Stimulated activated CD4-positive, alpha-beta T cell treated with anti-CD3 and anti-CD28 coated beads, TNF-alpha, amount 100 ng/mL, for 24 hours (primary cell): ENCODE measurements around the gene SLC39A11.
"Not testable (repeated sequence)": the region's sequence is repeated elsewhere in the genome, so short reads cannot be mapped to it uniquely, and the experiment has no call there.

Experiments used
- DNase-seq, 3 experiments: peaks; one replicate each; pipeline ENCODE4 v3.0.0-alpha.2; 2020; ENCODE audit warnings: low read depth in 3 of 3

Gene SLC39A11, protein sequence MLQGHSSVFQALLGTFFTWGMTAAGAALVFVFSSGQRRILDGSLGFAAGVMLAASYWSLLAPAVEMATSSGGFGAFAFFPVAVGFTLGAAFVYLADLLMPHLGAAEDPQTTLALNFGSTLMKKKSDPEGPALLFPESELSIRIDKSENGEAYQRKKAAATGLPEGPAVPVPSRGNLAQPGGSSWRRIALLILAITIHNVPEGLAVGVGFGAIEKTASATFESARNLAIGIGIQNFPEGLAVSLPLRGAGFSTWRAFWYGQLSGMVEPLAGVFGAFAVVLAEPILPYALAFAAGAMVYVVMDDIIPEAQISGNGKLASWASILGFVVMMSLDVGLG

DNA sequence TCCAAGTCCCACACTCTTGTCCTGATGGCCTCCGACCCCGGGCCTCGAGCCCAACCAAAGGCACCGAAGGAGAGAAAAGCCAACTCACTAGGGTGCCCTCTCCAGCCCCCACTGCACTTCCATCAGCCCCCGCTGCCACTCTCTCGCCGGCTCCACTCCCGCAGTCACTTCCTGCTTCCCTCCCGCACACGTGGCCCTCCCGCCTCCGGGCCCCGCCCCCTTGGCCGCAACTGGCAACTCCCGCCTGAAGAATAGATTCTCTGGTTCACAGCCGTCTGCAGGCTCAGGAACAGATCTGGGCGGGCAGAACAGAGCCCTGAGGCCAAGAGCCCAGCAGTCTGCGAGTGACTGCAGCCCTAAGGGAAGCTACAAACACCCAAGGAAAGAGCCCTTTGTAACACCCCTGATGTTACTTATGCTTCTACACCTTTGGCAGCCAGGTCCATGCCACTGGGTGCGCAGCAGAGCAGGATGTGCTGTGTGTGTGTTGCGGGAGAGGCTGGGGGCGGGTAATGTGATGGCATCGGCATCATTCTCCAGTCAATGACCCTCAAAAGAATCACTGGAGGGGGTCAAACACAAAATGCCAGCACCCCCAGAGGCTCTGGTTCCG lies at the start of gene SLC39A11:
Gene SLC39A11, minus strand, starts transcription at position 166 of the 613 bp plus-strand sequence. CDS start 3,924 bp downstream, outside the sequence.
- DNase-seq: peak; percentile 80 to 91 (median 82)

GRCh38 chr17:73141411-73141810 lies 48.9 kb upstream of the SLC39A11 start:
- no peak for DNase-seq

DNA sequence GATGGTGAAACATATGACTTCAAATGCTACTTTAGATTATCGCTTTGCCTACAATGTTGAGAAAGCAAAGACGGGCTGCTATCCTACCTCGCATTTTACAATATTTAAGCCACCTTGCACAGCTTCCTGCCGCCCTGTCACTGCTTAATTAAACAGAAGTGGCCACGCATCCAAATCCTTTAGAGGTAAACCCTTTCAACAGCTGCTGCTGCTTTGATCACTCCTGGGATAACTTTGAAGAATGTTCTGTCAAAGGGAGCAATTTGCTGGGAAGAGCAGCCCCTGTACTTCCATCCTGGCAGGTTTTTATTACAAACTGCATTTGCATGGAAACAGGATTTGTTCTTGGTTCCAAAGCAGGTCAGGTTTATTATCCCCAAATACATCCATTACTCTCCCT lies 48.1 kb upstream of the SLC39A11 start:
- DNase-seq: no peak

- DNase-seq: no peak
Measured at GRCh38 chr17:73139296-73139695, 46.8 kb upstream of the SLC39A11 start.

DNA sequence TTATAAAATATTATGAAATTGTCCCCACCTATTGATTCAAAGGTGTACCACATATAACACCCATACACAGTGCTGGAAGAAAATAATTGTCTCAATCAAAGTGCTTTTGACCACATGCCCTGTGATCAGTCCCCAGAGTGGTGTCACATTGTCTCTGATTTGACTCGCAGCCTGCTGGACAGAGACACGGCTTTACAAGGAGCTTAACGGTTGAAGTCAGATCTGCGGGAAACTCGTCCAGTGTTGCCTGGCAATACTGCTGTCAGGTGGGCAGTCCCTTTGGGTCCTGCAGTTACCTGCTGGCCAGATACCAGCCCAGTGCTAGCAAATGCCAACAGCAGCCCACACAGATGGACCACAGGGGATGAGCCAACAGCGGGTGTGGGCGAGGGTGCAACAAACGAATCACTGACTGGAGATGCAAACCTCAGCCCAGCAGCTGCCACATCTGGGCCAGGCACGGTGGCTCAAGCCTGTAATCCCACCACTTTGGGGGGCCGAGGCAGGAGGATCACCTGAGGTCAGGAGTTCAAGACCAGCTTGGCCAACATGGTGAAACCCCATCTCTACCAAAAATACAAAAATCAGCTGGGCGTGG lies 46.2 kb upstream of the SLC39A11 start:
- DNase-seq: no peak

DNA sequence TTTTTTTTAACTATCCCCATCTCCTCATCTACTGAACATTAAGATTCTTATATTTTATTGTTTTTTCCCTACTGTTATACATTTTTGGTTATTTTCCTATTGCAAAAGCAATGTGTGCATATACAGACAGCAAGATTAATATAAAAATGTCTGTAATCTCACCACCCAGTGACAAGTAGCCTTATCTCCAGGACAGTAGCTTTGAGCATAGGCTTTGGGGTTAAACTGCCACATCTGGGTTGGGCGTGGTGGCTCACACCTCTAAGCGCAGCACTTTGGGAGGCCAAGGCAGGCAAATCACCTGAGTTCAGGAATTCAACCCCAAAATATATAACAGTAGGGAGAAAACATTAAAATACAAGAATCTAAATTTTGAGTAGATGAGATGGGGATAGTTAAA lies 44.9 kb upstream of the SLC39A11 start:
- no peak for DNase-seq

- no peak for DNase-seq
Measured at GRCh38 chr17:73135766-73136165, 43.3 kb upstream of the SLC39A11 start.

DNA sequence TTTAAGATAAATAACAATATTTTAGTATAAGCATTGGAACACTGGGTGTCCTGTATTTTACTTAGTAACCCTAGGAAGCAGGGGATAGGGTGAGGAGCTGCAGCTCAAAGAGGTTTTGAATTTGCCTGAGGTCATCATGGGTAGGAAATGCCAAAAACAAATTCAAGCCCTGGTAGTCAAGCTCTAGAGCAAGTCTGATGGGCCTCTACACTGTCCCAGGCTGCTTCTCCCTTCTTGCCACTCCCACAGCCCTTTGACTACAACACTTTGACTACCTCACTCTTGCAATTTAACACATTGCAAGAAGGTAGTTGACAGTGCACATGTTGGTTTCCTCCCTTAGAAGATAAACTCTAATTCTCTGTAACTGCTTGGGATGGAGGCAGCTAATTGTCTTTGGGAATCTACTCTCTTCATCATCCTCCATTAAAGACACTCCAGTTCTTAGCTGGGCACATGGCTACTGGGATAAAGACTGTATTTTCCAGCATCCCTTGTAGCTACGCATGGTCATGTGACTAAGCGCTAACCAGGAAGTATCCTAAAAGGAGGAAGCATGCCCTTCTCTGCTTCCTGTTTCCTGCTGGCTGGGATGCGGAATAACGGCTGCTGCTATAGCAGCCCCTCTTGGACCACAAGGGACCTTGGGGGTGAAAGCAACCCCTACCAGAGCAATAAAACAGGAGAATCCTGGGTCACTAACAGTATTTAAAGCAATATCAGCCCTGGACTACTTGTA lies 41.6 kb upstream of the SLC39A11 start:
- DNase-seq: no peak

DNA sequence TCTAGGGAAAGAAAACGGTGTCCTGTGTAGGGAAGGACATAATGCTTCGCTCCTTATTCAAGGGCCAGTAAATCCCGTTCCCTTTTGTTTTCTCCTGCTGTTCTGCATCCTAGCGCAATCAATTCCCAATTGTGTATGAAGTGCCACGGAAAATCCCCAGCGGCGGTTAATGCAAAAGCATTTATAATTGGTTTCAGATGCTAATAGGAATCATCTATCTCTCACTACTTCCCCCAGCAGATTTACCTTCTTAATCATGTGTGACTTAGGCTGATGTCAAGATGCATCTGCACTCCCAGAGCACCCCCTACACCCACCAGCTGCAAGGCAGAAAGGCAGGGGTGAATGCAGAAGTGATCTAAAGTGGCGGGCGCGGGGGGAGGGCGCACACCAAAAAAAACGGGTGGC lies 39.6 kb upstream of the SLC39A11 start:
- no peak for DNase-seq

GRCh38 chr17:73131439-73131838 lies 39.0 kb upstream of the SLC39A11 start:
- not testable (repeated sequence) for DNase-seq

DNA sequence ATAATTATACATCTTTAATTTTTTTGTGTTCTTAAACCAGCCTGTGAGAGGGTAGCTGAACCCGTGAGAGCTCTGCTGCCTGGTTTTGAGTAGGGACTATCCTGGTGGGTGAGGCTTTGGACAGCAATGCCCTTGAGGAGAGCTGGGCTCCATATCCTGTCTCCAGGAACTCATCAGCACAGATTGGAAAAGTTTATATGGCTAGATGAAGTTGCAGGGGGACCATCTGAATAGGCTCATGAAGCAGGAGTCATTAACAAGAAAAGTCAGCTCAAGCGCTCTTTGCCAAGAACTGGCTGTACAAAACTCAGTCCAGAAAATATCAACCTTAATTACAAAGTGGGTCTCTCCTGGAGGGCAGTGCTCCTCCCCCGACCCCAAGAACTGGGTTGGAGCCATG lies 38.5 kb upstream of the SLC39A11 start:
- DNase-seq: no peak

DNA sequence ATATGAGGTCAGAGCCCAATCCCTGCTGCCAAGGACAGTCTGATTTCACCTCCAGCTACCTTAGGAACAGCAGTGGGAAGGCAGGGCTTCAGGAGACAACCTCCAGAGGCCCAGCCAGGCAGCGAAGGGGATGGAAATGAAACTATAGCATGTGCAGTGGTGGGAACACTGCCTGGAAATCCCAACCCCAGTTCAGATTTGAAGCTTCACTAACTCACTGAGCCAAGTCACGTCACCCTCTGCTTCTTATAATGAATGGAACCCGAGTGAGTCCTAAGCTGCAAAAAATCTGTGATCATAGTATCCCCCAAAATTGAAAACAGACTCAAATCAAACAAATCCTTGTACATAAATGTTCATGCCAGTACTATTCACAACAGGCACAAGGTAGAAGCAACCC lies 36.0 kb upstream of the SLC39A11 start:
- DNase-seq: no peak

GRCh38 chr17:73126716-73127473 lies 34.4 kb upstream of the SLC39A11 start:
- no peak for DNase-seq

GRCh38 chr17:73123606-73124320 lies 31.3 kb upstream of the SLC39A11 start:
- no peak for DNase-seq

DNA sequence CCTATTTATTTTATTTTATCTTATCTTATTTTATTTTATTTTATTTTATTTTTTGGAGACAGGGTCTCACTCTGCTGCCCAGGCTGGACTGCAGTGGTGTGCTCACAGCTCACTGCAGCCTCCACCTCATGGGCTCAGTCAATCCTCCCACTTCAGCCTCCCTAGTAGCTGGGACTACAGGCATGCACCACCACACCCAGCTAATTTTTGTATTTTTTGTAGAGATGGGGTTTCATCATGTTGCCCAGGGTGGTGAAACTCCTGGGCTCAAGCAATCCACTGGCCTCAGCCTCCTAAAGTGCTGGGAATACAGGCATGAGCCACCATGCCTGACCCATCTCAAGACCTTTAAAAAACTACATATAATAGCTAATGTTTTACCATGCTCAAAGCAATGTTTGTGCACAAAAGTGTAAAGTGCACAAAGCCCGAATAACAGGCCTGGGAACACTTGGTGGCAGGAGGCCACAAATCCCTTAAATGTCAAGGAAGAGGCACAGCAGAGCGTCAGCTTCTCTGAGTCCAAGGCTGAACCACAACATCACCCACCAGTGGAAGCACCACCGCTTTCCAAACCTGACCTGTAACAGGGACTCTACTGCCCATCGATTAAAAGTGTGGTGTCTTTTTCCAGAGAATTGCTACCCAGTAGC lies 30.6 kb upstream of the SLC39A11 start:
- no peak for DNase-seq

DNA sequence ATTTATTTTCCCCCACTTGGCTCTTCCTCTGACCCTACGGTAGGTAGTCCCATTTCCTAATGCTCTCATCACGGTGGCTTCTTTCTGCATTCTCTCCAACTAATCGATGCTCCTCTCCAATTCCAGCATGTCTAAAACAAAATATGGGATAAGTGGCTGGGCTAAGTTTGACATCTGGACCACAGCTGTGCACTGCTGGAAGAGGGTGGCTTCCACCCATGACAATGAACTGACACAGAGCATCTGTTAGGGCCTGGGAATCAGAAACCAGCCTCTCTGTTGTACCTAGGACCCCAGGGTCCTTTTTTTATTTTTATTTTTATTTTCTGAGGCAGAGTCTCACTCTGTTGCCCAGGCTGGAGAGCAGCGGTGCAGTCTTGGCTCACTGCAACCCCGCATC lies 29.0 kb upstream of the SLC39A11 start:
- DNase-seq: no peak

GRCh38 chr17:73119631-73120030 lies 27.1 kb upstream of the SLC39A11 start:
- no peak for DNase-seq

- DNase-seq: no peak
Measured at GRCh38 chr17:73118951-73119391, 26.5 kb upstream of the SLC39A11 start.

- no peak for DNase-seq
Measured at GRCh38 chr17:73118139-73118538, 25.7 kb upstream of the SLC39A11 start.

DNA sequence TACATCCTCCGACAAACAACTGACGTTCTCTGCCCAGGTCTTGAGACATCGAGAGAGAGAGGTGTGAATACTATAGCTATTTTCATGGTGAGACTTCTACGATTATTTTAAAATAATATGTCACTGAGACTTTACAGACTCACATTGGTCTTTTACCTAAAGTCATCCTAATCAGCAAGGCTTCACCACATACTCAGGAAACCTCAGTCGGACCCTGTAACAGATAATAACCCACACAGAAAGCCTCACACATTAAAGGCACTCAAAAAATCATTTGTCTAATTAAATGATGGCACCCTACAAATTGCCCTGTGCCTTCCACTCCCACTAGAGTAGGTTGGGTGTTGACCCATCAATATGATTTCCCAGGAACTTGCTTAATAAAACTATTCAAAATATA lies 19.8 kb upstream of the SLC39A11 start:
- DNase-seq: no peak
